Choroid plexus epithelial cell (primary cell): ENCODE measurements around the gene UBE2F.
"Not testable (repeated sequence)": the region's sequence is repeated elsewhere in the genome, so short reads cannot be mapped to it uniquely, and the experiment has no call there.

Experiments used
- DNase-seq: peaks from one replicate; pipeline ENCODE4 v3.0.0-alpha.2; 2010; ENCODE audit warnings: low read depth
- H3K4me3 ChIP-seq: 2 replicates; pipeline ENCODE4 v1.5.1; 2011; ENCODE audit warnings: low read depth, mild to moderate bottlenecking, control low read depth, low read length, moderate library complexity
- TF ChIP-seq, protein P1 (sequence below): conservative IDR thresholded peaks from 2 replicates; pipeline ENCODE4 v1.5.1; 2011; ENCODE audit warnings: low read depth, mild to moderate bottlenecking, control low read depth, inconsistent platforms, low read length, moderate library complexity

The UBE2F gene

GRCh38 chr2:238032755-238033337, 66.0 kb downstream of the UBE2F start:
- no peak for DNase-seq
- TF ChIP-seq, protein P1, sequence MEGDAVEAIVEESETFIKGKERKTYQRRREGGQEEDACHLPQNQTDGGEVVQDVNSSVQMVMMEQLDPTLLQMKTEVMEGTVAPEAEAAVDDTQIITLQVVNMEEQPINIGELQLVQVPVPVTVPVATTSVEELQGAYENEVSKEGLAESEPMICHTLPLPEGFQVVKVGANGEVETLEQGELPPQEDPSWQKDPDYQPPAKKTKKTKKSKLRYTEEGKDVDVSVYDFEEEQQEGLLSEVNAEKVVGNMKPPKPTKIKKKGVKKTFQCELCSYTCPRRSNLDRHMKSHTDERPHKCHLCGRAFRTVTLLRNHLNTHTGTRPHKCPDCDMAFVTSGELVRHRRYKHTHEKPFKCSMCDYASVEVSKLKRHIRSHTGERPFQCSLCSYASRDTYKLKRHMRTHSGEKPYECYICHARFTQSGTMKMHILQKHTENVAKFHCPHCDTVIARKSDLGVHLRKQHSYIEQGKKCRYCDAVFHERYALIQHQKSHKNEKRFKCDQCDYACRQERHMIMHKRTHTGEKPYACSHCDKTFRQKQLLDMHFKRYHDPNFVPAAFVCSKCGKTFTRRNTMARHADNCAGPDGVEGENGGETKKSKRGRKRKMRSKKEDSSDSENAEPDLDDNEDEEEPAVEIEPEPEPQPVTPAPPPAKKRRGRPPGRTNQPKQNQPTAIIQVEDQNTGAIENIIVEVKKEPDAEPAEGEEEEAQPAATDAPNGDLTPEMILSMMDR: no peak
- H3K4me3 ChIP-seq: no peak overlapping the region

DNA sequence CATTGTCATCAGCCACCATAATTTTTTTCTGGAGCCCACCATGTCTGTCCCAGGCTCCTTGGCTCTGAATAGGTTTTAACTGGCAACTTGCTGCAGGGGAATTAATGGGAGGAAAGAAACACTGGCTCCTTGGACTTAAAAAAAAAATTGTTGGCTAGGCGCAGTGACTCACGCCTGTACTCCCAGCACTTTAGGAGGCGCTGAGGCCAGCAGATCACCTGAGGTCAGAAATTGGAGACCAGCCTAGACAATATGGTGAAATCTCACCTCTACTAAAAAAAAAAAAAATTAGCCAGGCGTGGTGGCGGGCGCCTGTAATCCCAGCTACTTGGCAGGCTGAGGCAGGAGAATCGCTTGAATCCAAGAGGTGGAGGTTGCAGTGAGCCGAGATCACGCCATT, 67.2 kb downstream of the UBE2F start:
- H3K4me3 ChIP-seq, DNase-seq: not testable (repeated sequence)

DNA sequence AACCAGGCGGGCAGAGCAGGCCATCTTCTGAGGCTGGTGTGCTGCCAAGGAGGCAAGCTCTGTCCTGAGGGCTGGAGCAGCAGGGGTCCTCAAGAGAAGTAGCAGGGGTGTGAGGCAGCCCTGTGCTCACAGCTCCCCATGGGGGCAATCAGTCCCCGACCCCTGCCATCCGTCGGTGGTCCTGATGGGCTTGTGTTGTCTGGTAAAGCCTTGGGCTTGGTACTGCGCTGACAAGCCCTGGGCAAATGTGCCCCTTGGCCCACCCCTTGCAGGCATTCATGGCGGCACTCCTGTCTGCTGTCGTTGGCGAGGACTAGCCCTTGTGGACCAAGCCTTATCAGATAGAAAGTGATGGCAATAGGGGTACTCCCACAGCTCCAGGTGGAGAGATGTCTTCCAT, 71.4 kb downstream of the UBE2F start:
- TF ChIP-seq, protein P1: no peak
- H3K4me3 ChIP-seq: no peak overlapping the region
- no peak for DNase-seq

- TF ChIP-seq, protein P1: no peak
- H3K4me3 ChIP-seq: no peak overlapping the region
- no peak for DNase-seq
Observed at GRCh38 chr2:238039151-238039550, 72.3 kb downstream of the UBE2F start.

DNA sequence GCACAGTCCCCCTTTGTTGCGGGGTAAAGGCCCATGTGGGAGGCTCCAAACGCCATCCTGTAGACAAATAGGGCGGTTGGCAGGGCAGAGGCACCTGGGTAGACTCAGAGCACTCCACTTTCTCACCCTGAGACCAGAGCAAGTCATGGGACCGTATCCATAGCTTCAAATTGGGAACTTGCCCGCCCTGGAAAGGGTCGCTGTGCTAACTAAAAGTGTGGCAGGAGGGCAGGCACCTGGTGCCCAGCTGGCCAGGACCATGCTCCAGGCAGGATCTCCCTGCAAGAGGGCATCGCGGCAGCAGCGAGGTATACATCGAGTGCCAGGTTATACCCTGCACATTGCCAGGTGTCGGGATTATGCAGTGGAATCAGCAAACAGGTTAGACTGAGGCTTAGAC, 73.2 kb downstream of the UBE2F start:
- no peak overlapping the region for H3K4me3 ChIP-seq
- DNase-seq: no peak
- TF ChIP-seq, protein P1: no peak

DNA sequence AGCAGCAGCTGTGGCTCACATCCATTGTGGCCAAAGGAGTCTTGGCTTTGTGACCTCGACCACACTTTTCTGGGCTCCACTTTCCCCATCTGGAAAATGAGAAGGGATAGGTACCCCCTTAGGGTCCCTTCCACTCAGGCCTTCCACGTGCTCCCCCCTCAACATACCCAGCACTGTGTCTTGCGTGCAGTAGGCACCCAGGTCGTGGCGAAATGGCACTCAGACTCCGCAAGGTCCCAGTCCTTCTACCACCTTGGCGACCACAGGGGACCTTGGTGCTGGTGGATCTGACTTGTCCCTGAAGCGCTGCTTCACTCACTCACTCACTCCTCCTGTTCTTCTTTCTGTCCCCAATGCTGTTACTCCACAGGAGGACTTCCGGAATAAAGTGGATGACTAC, 74.1 kb downstream of the UBE2F start:
- no peak overlapping the region for H3K4me3 ChIP-seq
- TF ChIP-seq, protein P1: no peak
- no peak for DNase-seq

GRCh38 chr2:238042090-238042489, 75.3 kb downstream of the UBE2F start:
- no peak overlapping the region for H3K4me3 ChIP-seq
- no peak for DNase-seq
- TF ChIP-seq, protein P1: no peak
